ENCODE measurements around the gene IGF1R. TPM values are rescaled to one million over a fixed set of nuclear protein-coding genes. Genes with fewer than 3 reads are reported as not detected.

IGF1R gene
- total RNA-seq, 2 experiments from 2014 or later = 17.7 to 18.9 TPM

DNA sequence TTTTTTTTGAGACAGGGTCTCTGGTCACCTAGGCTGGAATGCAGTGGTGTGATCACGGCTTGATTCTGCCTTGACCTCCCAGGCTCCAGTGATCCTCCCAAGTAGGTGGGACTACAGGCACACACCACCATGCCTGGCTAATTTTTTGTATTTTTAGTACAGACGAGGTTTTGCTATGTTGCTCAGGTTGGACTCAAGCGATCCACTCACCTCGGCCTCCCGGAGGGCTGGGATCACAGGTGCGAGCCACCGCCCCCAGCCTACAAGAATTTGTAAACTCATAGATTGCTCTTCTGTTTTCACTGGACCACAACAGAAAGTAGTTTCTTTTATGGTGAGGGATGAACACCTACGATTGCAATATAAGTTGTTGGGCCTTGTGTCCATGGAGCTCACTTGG is 7.4 kb downstream of the IGF1R start:
- no peaks in the 10 kb centered on the region for H3K9me3 Mint-ChIP-seq
- DNase-seq = no peak
- H3K27me3 Mint-ChIP-seq = peaks cover 5% of the 10 kb centered on the region
- no peak overlapping the region for H3K4me3 Mint-ChIP-seq
- H3K27ac Mint-ChIP-seq = no peak overlapping the region
- peaks cover 54% of the 10 kb centered on the region for H3K4me1 Mint-ChIP-seq
- no peaks in the 10 kb centered on the region for H3K36me3 Mint-ChIP-seq

DNA sequence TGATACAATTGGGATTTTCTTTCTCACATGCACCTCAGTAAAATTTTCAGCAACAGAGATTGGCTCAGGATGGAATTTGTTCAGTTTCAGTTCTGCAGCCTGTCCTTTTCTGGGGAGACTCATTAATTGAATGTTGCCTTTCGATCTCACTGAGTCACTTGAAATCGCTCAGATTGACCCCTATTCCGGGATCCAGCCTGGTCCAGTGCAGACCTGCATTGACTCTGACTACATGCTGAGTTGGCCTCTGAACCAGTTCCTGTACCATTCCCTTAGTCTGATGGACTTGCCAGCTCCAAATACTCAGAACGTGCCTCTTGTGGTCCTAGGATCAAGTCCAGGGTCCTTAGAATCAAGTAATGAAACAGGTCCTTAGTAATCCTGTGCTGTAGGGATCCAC is 9.4 kb downstream of the IGF1R start:
- no peak for DNase-seq
- H3K9me3 Mint-ChIP-seq = no peaks in the 10 kb centered on the region
- no peaks in the 10 kb centered on the region for H3K36me3 Mint-ChIP-seq
- no peaks in the 10 kb centered on the region for H3K27me3 Mint-ChIP-seq
- no peak overlapping the region for H3K4me3 Mint-ChIP-seq
- no peak overlapping the region for H3K27ac Mint-ChIP-seq
- peaks cover 42% of the 10 kb centered on the region for H3K4me1 Mint-ChIP-seq

GRCh38 chr15:98658831-98659699 is 10.7 kb downstream of the IGF1R start:
- Mint-ChIP-seq H3K4me3 (no peak overlapping the region), H3K27ac (no peak overlapping the region), H3K9me3 (no peaks in the 10 kb centered on the region), H3K27me3 (no peaks in the 10 kb centered on the region), H3K36me3 (no peaks in the 10 kb centered on the region), H3K4me1 (peaks cover 37% of the 10 kb centered on the region)
- no peak for DNase-seq

- peaks cover 31% of the 10 kb centered on the region for H3K4me1 Mint-ChIP-seq
- no peak overlapping the region for H3K4me3 Mint-ChIP-seq
- H3K9me3 Mint-ChIP-seq = no peaks in the 10 kb centered on the region
Observed at GRCh38 chr15:98660055-98660454, 11.7 kb downstream of the IGF1R start.

DNA sequence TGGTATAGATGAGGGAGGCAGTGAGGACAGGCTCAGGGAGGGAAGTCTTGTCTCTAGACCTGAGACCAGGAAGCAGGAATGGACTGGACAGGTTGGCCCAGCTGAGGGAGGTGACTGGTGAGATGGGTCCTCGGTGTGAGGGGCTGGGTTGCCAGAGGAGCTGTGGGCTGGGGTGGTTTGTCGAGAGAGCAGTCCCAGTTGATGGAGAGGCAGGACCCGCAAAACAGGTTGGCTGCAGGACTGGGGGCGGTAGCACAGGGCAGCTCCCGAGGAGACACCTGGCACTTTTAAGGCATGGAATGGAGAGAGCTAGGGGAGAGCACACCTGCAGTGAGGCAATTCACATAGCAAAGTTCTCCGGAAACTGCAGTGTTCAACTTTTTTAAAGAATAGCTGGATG is 14.7 kb downstream of the IGF1R start:
- Mint-ChIP-seq H3K36me3 (no peaks in the 10 kb centered on the region), H3K4me1 (peaks cover 38% of the 10 kb centered on the region), H3K27ac (no peak overlapping the region), H3K4me3 (no peak overlapping the region), H3K9me3 (no peaks in the 10 kb centered on the region), H3K27me3 (no peaks in the 10 kb centered on the region)
- no peak for DNase-seq

More at GRCh38 chr15:98660055-98660454, 11.7 kb downstream of the IGF1R start:
- Mint-ChIP-seq H3K27ac (no peak overlapping the region), H3K36me3 (no peaks in the 10 kb centered on the region), H3K27me3 (no peaks in the 10 kb centered on the region)
- DNase-seq = no peak

DNA sequence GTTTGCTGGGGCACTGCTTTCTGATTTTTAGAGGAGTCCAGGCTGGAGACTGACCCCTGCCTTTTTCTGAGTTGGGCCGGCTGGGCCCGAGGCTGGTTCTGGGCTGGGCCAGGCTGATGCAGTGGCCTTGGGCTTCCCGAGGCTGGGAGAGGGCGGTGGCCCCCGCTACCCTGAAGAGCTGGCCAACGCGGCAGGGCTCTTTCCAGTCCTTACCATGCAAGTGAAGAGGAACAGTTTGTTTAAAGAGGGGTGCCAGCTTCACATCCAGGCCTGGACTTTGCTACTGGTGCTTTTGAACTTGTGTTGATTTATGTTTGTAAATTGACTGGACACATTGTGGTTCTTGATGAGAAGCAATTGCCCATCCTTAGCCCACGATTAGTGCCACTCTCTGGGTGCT is 15.3 kb downstream of the IGF1R start:
- Mint-ChIP-seq H3K4me3 (no peak overlapping the region), H3K27me3 (no peaks in the 10 kb centered on the region), H3K27ac (no peak overlapping the region), H3K4me1 (peaks cover 39% of the 10 kb centered on the region), H3K36me3 (no peaks in the 10 kb centered on the region), H3K9me3 (no peaks in the 10 kb centered on the region)
- no peak for DNase-seq

DNA sequence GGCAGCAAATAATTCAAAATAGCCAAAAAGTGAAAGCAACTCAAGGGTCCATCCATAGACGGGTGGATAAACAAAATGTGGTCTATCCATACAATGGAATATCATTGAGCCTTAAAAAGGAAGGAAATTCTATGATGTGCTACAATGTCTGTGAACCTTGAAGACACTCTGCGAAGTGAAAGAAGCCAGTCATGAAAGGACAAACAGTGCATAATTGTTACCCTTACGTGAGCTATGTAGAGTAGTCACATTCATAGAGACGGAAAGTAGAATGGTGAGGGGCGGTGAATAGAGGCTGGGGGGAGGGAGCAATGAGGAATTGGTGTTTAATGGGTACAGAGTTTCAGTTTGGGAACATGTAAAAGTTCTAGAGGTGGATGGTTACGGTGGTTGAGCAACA is 18.1 kb downstream of the IGF1R start:
- DNase-seq = no peak
- peaks cover 61% of the 10 kb centered on the region for H3K4me1 Mint-ChIP-seq
- no peak overlapping the region for H3K4me3 Mint-ChIP-seq
- no peak overlapping the region for H3K27ac Mint-ChIP-seq
- no peaks in the 10 kb centered on the region for H3K36me3 Mint-ChIP-seq
- H3K27me3 Mint-ChIP-seq = no peaks in the 10 kb centered on the region
- H3K9me3 Mint-ChIP-seq = no peaks in the 10 kb centered on the region

- Mint-ChIP-seq H3K27ac (no peak overlapping the region), H3K36me3 (no peaks in the 10 kb centered on the region), H3K4me1 (peaks cover 63% of the 10 kb centered on the region), H3K27me3 (no peaks in the 10 kb centered on the region), H3K9me3 (no peaks in the 10 kb centered on the region), H3K4me3 (no peak overlapping the region)
- no peak for DNase-seq
Observed at GRCh38 chr15:98666841-98667240, 18.5 kb downstream of the IGF1R start.

DNA sequence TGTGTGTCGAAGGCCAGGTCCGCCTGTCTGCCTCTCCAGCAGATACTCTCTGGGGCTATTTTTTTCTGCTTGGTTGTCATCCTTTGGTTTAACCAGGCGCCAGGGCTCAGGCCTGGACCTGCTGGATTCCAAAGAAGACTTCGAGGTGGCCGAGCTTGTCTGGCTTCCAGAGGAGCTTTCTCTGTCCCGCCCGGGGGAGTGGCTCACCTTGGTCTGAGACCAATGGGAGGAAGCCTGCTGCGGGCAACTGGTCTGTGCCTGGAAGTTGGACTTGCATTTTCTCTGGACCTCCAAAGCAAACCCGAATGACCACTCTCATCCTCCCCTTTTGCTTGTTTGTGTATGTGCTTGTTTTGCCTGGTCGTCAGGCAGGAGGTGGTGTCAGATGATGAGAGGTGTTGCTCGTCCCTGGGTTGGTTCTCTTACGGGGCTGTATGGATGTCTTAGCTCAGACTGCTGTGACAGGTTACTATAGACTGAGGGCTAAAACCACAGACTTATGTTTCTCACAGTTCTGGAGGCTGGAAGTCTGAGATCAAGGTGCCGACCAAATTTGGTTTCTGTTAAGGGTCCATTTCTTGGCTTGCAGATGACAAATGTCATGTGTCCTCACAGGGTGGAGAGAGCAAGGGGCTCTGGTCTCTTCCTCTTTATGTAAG is 19.3 kb downstream of the IGF1R start:
- no peaks in the 10 kb centered on the region for H3K9me3 Mint-ChIP-seq
- H3K27ac Mint-ChIP-seq = no peak overlapping the region
- DNase-seq = no peak
- peaks cover 2% of the 10 kb centered on the region for H3K36me3 Mint-ChIP-seq
- H3K27me3 Mint-ChIP-seq = no peaks in the 10 kb centered on the region
- peaks cover 60% of the 10 kb centered on the region for H3K4me1 Mint-ChIP-seq
- H3K4me3 Mint-ChIP-seq = no peak overlapping the region

- no peaks in the 10 kb centered on the region for H3K9me3 Mint-ChIP-seq
- H3K36me3 Mint-ChIP-seq = peaks cover 3% of the 10 kb centered on the region
- peak overlapping the region; percentile 13 for H3K27ac Mint-ChIP-seq
- H3K4me1 Mint-ChIP-seq = peaks cover 61% of the 10 kb centered on the region
- no peak overlapping the region for H3K4me3 Mint-ChIP-seq
- no peaks in the 10 kb centered on the region for H3K27me3 Mint-ChIP-seq
- DNase-seq = peak; percentile 56
Observed at GRCh38 chr15:98668566-98669308, 20.4 kb downstream of the IGF1R start.

GRCh38 chr15:98669638-98670037 is 21.3 kb downstream of the IGF1R start:
- no peaks in the 10 kb centered on the region for H3K9me3 Mint-ChIP-seq
- H3K36me3 Mint-ChIP-seq = peaks cover 3% of the 10 kb centered on the region
- peaks cover 64% of the 10 kb centered on the region for H3K4me1 Mint-ChIP-seq
- peak overlapping the region; percentile 13 for H3K27ac Mint-ChIP-seq
- no peak overlapping the region for H3K4me3 Mint-ChIP-seq
- no peaks in the 10 kb centered on the region for H3K27me3 Mint-ChIP-seq
- no peak for DNase-seq

- Mint-ChIP-seq H3K4me3 (no peak overlapping the region), H3K4me1 (peaks cover 64% of the 10 kb centered on the region), H3K27me3 (no peaks in the 10 kb centered on the region), H3K9me3 (no peaks in the 10 kb centered on the region), H3K36me3 (peaks cover 3% of the 10 kb centered on the region), H3K27ac (no peak overlapping the region)
- DNase-seq = no peak
Observed at GRCh38 chr15:98671060-98672008, 23.0 kb downstream of the IGF1R start.

DNA sequence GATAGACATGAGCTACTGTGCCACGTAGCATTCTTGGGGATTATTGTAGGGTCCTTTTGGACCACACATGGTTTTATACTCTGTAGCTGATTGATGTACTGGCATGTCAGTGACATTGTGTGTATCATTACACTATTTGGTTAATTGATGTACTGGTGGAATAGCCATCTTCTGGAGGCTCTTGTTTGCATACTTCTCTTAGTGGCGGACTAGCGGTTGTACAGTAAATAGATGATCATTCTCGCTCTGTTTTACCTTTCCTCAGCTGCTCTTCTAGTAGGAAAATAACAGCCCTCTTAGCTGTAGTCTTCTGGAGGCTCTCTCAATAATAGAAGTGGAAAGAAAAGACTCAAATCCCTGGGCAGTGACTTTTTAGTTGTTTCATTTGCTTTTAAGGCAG is 24.8 kb downstream of the IGF1R start:
- no peaks in the 10 kb centered on the region for H3K27me3 Mint-ChIP-seq
- H3K4me1 Mint-ChIP-seq = peaks cover 58% of the 10 kb centered on the region
- peaks cover 13% of the 10 kb centered on the region for H3K36me3 Mint-ChIP-seq

GRCh38 chr15:98674336-98674735 is 26.0 kb downstream of the IGF1R start:
- H3K27ac Mint-ChIP-seq = no peak overlapping the region
- peaks cover 13% of the 10 kb centered on the region for H3K36me3 Mint-ChIP-seq
- no peak overlapping the region for H3K4me3 Mint-ChIP-seq
- DNase-seq = no peak
- H3K27me3 Mint-ChIP-seq = no peaks in the 10 kb centered on the region
- H3K9me3 Mint-ChIP-seq = no peaks in the 10 kb centered on the region
- peaks cover 48% of the 10 kb centered on the region for H3K4me1 Mint-ChIP-seq

More for the DNA sequence above, 24.8 kb downstream of the IGF1R start:
- Mint-ChIP-seq H3K27ac (no peak overlapping the region), H3K9me3 (no peaks in the 10 kb centered on the region), H3K4me3 (no peak overlapping the region)
- no peak for DNase-seq
